Measurements from ENCODE around the gene EMP3.
"Not testable (repeated sequence)": the region's sequence is repeated elsewhere in the genome, so short reads cannot be mapped to it uniquely, and the experiment has no call there.

The EMP3 gene

DNA sequence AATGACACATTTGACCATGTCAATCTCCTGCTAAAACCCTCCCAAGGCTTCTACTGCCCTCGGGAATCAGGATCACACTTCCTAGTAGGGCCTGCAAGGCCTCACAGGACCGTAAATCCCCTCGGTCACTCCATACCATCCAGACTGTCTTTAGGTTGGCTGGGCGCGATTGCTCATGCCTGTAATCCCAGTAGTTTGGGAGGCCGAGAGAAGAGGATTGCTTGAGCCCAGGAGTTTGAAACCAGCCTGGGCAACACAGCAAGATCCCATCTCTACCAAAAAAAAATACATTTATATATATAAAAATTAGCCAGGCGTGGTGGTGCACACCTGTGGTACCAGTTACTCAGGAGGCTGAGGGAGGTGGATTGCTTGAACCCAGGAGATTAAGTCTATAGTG is 23.4 kb downstream of the EMP3 start:
- no peak for DNase-seq

DNA sequence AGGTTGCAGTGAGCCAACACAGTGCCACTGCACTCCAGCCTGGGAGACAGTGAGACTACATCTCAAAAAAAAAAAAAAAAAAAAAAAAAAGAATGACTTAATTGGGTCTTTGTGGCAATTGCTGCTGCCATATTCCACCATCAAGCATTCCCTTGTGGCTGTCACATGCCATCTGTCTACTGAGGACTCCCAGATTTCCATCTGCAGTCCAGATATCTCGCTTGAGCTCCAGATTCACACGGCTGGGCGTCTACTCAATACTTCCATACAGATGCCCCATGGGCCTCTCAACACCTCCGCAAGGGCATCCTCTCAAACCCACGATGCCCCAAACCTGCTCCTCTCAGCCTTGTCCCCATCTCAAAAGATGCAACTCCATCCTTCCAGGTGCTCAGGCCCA is 25.5 kb downstream of the EMP3 start:
- no peak for DNase-seq

DNA sequence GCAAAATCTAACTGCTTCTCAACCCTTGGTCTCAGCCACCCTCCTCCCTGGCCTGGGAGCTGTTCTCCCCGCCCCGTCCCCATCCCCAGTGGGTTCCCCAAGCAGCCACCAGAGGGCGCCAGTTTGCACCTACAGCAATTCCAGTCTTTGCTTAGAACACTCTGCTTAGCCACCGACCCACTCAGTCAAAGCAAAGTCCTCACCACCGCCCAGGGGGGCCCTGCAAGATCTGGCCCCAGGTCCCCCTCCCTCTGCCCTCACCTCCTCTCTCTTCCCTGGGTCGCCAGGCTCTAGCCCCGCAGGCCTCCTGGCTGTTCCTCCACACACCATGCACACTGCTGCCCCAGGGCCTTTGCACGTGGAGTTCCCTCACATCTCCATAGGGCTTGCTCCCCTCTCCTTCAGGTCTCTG is 26.0 kb downstream of the EMP3 start:
- peak; percentile 94 for DNase-seq

DNA sequence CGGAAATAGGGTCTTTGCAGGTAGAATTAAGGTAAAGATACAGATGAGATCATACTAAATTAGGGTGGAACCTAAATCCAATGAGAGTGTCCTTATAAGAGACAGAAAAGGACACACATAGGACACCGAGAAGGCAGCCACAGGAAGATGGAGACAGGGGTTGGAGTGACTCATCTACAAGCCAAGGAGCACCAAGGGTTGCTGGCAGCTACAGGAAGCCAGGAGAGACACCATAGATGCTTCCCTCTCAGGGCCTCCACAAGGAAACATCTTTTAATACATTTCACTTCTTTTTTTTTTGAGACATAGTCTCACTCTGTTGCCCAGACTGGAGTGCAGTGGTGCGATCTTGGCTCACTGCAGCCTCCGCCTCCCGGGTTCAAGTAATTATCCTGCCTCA is 28.3 kb downstream of the EMP3 start:
- DNase-seq, result no peak

DNA sequence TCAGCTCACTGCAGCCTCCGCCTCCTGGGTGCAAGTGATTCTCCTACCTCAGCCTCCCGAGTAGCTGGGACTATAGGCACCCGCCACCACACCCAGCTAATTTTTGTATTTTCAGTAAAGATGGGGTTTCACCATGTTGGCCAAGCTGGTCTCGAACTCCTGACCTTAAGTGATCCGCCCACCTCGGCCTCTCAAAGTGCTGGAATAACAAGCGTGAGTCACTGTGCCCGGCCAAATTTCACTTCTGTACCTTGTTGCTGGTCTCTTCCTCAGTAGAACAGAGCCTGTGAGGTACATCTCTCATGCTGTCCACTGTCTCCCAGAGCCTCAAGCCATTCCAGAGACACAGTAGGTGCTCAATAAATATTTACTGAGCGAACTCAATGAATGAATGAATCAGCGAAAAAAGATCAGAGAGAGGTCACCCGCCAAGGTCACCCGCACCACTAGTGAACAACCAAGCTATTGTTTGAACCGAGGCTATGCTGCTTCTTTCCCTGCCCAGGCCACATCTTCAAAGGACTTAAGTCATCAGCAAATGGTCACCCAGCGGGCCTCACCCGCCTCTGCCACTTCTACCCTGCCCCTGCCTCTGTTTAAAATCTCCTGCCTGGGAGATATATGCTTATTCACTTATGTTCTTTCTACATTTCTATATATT is 29.1 kb downstream of the EMP3 start:
- DNase-seq, result no peak

DNA sequence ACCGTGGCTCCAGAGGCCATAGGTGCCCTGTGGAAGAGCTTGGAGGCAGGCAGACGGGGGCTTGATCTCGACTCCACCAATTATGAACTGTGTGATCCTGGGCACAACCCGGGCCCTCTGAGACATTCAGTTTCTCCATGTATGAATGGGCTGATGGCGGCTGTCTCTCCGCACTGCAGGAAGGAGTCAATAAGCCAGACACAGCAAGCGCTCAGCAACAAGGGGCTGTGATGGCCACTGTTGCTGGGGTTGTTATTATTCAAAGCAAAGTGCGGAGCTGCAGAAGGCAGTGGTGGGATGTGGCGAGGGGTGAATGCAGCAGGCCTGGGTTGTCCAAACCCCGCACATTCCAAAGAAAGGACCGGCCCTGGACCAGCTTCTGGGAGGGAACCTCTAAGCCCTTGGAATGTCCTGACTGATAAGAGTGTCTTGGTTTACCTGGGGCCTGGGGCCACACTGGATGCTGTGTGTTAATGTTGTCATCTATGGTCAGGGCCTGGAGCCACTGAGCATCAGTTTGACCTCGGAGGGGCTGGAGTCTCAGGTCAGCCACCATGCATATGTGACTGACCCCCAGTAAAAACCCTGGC is 30.1 kb downstream of the EMP3 start:
- no peak for DNase-seq

DNA sequence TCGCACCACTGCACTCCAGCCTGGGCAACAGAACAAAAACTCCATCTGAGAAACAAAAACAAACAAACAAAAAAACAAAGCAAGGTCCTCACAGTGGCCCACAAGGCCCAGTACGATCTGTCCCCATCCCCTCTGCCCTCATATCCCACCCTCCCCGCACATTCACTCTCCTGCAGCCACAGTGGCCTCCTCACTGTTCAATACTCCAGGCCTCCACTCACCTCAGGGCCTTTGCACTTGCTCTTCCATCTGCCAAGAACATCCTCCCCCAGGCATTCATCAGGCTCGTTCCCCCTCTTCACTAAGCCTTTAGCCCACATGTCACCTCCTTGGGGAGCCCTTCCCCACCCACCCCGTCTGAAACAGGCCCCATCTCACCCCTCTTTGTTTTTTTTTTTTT is 33.8 kb downstream of the EMP3 start:
- no peak for DNase-seq

DNA sequence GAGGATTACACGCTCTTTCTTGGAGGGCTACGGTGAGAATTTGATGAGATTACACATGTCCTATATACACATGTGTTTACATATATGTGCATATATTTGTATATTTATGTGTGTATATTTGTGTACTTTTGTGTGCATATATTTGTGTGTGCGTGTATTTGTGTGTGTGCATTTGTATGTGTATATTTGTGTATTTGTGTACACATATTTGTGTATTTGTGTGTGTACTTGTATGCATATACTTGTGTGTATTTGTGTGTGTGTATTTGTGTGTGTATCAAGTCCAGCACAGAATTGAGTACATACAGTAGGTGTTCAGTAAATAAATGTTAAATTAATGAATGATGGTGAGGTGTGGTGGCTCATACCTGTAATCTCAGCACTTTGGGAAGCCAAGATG is 36.6 kb downstream of the EMP3 start:
- no peak for DNase-seq

DNA sequence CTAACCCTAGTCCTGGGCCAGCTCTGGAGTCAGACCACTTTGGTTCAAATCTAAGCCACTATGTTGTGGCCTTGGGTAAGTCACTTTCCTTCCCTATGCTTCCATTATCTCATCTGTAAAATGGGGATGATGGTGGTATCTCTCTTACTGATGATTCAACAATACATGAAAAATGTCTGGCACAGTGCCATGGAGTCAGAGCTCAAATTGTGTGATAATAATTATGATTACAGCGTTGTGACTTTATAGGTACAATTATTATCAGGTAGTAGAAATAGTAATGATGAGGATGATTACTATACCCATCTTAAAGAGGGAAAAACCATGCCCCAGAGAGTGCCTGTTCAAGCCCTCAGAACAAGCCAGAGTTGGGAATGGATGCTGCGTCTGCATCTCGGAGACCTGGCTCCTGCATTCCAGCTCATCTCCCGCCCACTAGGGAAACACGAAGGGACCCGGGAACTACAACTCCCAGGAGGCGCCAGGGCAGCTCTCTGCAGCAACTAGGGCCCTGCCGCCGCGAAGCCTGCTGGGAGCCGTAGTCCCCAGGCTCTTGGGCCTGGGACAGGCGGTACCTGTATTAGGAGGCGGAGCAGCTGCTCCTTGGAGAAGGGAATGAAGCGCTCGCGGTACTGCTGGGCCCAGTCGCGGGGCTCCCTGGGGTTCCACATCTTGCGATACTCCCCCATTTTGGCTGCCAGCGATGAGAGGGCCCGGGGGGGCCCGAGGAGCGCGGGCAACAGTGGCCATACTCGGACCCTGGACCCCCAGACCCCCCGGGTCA is 37.6 kb downstream of the EMP3 start:
- peak; percentile 93 for DNase-seq

DNA sequence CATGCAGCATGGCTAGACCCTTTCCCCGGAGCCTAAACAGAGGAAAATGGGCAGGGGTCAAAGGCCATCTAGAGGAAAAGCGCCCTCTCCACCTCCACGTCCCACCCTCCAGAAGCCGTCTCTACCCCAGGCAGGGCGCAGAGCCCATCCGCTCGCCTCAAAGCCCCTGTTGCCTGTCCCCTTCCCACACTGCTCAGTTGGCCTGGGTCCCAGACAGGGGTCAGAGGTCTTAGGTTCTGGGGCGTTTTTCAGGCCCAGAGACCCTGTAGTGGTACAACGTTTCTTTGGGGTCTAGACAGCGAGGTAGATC is 38.1 kb downstream of the EMP3 start:
- no peak for DNase-seq

DNA sequence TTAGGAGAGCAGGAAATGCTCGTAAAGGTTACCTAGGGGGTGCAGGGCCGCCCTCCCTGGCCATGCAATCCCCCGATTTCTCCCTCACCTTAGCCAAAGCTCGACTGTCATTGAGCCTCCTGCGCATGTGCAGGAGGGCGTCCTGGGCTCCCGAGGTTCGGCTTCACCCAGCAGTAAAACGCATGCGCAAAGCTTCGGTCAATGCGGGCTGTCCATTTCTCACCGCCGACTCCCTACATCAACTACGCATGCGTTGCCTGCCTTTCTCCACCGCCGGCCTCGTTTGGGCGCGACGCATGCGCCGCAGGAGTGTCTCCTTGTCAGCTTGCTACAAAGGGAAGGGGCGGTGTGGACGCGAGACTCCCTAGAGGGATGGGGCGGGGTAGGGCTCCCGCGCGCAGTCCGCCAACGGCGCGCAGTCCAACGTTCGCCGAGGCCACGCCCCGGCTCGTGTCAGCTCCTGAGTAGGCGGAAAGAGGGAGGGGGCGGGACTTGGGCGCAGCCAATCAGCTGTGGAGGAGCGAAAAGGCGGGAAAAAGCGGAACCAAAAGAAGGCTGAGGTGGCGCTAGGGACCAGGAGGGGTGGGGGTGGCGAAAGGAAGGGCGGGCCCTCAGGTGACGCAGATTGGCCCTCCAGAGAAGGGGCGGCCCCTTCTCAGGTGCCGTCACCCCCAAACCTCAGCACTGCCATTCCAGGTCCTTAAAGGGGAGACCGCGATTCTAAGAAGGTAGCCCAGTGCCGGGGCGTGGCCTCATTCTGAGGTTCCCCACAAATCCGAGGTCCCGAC is 38.7 kb downstream of the EMP3 start, which contains the start of the genes SYNGR4 and TMEM143:
TSS of gene SYNGR4 (plus strand) at position 558 of the 788 bp plus-strand sequence. CDS start 1,476 bp downstream, outside the sequence.
TSS of gene TMEM143 (minus strand) at position 131 of the 788 bp plus-strand sequence. CDS start at position 111, 20 bp downstream.
- peak; percentile 96 for DNase-seq

DNA sequence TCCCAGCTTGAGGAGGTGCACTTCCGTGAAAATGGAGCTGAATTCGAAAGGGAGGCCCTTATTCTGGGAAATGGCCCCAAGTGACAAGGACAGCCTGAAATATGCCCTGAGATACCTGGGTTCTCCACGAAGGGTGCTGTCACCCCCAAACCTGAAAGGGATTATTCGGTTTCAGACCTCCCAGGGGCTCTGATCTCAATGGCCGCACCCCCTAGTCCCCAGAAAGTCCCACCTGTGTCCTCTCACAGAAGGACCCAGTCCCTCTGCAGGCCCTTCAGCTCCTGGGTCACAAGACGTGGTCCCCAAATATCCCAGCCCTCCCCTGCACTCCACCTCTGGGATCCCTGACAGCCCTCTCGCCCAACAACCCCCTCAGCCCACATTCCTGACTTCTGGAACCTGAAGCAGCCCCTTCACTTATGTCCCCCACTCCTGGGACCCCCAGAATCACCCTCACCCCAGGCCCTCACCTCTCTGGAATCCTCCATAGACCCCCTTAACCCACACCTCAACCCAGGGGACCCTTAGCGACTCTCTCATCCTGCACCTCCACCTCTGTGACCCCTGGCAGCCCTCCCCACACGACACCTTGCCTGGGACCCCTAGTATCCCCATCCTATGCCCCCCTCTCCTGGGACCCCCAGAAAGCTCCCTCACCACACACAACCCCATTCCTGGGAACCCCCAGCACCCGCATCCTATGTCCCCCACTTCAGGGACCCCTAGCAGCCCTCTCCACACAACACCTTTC is 39.4 kb downstream of the EMP3 start:
- DNase-seq, result no peak

DNA sequence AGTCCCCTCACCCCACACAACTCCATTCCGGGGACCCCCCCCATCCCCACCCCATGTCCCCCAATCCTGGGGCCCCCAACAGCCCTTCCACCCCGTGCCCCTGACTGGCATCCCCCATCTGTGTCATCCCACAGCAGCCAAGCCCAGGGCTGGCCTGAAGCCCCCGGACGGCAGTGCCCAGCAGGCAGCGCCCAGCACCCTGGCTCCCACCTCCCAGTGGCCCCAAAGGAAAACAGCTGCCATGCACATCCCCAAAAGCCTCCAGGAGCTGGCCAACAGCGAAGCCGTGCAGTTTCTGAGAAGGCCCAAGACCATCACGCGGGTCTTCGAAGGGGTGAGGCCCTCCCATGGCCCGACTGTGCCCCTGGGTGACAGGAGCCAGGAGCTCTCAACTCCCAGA is 40.2 kb downstream of the EMP3 start:
- no peak for DNase-seq

DNA sequence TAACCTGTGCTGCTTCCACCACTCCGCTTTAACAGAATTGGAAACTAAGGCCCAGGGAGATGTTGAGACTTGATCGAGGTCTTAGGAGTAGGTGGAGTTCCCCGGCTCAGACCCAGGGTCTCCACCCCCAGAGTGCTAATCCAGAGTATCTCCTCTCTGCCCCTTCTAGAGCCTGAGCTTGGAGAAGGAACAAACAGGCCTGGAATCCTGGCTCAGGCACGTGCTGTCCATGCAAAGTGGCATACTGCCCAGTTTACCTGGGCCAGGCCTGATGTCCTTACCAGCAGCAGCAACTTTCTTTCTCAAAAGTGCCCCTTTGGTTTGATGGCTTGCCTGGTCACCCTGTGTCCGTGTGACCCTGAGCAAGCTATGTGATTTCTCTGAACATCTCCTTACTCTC is 42.5 kb downstream of the EMP3 start:
- DNase-seq, result no peak

DNA sequence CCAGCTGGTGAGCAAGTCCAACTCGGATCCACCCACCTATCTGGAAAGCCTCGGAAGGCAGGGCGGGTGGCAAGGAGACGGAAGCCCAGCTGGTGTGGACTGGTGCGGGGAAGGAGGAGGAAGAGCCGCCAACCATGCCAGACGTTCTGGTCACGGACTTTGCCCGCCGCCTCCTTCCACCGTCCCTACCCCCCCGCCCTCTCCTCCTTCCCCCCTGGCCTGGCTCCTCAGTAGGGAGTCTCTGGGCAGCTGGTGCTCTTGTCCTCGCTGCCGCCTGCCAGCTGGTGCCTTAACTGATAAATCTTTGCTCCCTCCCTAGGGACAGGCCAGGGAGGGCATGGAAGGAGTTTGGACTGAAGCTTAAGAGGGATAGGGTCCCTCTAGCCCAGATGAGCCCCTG is 43.6 kb downstream of the EMP3 start:
- no peak for DNase-seq

DNA sequence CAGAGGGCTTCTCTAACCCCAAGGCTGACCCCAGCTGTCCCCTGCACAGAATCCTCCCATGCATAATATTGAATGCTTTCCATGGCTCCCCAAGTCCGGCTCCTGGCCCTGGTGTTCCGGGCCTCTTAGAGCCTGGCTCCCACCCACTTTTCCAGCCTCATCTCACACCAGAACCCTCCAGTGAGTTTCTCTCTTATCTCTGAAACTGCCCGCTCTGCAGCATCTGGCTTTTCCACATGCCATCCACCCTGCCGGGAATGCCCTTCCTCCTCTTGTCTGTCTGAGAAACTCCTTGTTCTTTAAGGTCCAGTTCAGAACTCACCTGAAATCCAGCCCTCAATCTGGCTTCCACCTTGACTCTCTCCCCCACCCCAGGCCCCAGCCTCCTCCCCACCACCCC is 45.6 kb downstream of the EMP3 start:
- no peak for DNase-seq

DNA sequence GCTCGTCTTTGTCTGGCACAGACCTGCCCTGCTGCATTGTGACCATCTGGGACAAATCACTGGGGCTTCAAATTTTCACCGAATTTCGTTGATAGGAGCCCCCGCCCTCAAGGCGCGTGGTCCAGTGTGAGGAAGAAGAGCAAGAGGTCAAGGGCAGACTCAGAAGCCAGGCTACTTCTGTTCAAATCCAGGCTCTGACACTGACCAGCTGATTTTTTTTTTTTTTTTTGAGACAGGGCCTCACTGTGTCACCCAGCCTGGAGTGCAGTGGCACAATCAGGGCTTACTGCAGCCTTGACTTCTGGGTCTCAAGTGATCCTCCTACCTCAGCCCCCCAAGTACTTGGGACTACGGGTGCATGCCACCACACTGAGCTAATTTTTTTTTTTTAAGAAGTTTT is 46.0 kb downstream of the EMP3 start:
- no peak for DNase-seq

DNA sequence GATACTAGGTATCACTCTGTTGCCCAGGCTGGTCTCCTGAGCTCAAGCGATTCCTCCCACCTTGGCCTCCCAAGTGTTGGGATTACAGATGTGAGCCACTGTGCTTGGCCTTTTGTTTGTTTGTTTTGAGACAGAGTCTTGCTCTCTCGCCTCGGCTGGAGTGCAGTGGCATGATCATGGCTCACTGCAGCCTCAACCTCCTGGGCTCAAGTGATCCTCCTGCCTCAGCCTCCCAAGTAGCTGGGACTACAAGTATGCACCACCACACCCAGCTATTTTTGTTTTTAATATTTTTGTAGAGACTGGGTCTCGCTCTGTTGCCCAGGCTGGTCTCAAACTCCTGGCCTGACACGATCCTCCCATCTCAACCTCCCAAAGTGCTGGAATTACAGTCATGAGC is 46.4 kb downstream of the EMP3 start:
- not testable (repeated sequence) for DNase-seq

DNA sequence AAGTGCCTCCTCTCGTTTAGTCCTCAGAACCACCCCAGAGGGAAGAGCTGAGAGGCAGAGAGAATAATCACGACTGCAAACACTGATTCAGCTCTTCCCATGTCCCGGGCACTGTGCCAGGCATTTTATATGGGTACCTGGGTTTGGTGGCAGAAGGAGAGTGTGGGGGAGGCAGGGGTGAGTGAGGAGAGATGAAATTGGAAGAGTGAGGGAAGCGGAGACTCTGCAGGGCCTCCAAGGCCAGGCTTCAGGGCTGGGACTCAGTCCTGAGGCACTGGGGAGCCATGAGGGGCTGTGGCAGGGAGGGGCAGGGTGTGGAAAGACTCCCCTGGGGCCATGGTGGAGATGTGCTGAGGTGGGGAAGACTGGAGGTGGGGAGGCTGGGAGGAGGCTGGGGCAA is 47.6 kb downstream of the EMP3 start:
- no peak for DNase-seq

DNA sequence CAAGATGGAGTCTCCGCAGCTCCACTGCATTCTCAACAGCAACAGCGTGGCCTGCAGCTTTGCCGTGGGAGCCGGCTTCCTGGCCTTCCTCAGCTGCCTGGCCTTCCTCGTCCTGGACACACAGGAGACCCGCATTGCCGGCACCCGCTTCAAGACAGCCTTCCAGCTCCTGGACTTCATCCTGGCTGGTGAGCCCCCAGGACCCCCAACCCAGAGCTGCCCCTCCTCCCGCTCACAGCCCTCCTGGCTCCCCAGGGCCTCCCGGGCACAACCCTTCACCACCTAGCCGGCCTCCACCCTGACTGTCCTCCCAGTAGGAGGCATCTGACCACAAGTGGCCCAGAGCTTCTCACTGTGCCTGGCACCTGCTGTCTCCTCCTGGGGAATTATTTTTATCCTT is 48.2 kb downstream of the EMP3 start:
- DNase-seq, result no peak

DNA sequence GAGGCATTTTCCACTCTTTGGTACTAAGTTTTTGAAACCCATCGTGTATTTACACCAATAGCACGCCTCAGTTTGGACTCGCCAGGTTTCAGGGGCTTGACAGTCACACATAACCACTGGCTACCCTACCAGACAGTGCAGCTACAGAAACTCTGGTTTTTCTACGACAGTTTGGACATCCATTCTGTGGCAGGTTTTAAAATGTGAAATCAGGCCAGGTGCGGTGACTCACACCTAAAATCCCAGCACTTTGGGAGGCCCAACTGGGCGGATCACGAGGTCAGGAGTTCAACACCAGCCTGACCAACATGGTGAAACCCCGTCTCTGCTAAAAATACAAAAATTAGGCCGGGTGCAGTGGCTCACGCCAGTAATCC is 52.8 kb downstream of the EMP3 start:
- no peak for DNase-seq

DNA sequence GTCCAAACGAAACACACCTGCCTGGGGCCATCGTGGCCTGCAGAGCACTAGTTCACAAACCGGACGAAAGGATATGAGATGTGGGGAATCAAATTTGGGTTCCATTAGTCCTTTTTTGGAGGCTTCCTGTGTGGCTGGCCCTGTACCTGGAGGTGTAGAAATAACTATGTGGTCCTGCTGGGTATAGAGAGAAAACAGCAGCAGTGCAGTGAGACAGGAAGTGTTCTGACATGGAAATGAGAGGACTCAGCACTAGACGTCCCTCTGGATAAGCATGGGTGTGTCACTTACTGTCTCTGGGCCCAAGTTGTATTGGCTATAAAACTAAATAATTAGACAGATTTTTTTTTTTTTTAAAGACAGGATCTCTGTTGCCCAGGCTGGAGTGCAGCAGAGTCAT is 53.7 kb downstream of the EMP3 start:
- no peak for DNase-seq
